Tibial nerve (tissue), 4 donors: ENCODE data around the gene TNS3.

Experiments used
- EP300 ChIP-seq, 2 donors: sonication (generic); formaldehyde crosslinking; IDR thresholded peaks; one replicate each; pipeline ENCODE4 v1.6.1; 2017; ENCODE audit warnings: antibody characterized with exemption in 2 of 2, mild to moderate bottlenecking in 1 of 2
- POLR2A ChIP-seq, 2 donors: fragments of 450-650 bp; IDR thresholded peaks; one replicate each; pipeline ENCODE4 v1.6.1; 2017; ENCODE audit warnings: antibody characterized with exemption in 2 of 2, mild to moderate bottlenecking in 2 of 2, moderate library complexity in 2 of 2
- TF ChIP-seq, protein P1 (sequence below), 5 experiments: fragments of 200-600 bp in 3 of 5; fragments of 450-650 bp in 2 of 5; sonication (generic) in 3 of 5; IDR thresholded peaks; one replicate each; pipeline ENCODE4 v1.5.1; 2016 to 2019; ENCODE audit warnings: antibody characterized with exemption in 5 of 5, mild to moderate bottlenecking in 3 of 5, moderate library complexity in 2 of 5

DNA sequence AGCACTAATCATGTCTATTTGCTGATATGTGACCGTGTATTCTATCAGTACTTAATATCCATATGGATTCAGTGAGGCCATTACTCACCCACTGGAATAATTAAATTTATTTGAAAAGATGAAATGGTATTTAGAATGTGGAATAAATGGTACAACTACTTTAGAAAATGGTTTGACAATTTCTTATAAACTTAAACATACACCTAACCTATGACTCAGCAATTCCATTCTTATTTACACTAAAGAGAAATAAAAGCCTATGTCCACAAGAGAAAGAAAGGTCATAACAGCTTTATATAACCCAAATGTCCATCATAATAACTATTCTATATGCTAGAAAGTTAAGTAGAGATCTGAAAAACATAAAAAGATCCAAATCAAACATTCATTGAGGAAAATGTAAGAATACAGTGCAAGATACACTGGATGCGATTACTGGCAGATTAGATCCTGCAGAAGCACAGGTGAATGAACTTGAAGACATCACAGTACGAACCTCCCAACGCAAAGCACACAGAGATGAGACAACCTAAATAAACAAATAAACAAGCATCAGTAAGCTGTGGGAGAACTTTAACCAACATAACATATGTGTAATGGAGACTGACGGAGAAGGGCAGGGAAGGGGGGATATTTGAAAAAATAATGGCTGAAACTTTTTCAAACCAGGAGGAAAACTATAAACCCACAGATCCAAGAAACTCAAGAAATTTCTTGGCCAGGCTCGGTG, 51.9 kb downstream of the TNS3 start:
- TF ChIP-seq, protein P1, sequence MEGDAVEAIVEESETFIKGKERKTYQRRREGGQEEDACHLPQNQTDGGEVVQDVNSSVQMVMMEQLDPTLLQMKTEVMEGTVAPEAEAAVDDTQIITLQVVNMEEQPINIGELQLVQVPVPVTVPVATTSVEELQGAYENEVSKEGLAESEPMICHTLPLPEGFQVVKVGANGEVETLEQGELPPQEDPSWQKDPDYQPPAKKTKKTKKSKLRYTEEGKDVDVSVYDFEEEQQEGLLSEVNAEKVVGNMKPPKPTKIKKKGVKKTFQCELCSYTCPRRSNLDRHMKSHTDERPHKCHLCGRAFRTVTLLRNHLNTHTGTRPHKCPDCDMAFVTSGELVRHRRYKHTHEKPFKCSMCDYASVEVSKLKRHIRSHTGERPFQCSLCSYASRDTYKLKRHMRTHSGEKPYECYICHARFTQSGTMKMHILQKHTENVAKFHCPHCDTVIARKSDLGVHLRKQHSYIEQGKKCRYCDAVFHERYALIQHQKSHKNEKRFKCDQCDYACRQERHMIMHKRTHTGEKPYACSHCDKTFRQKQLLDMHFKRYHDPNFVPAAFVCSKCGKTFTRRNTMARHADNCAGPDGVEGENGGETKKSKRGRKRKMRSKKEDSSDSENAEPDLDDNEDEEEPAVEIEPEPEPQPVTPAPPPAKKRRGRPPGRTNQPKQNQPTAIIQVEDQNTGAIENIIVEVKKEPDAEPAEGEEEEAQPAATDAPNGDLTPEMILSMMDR (IDR thresholded peaks at IDR 0.05), result no peak
- TF ChIP-seq EP300 (IDR thresholded peaks at IDR 0.05), result no peak
- no peak for TF ChIP-seq POLR2A (IDR thresholded peaks at IDR 0.05)
